Kidney epithelial cell (primary cell): Measurements from ENCODE around the gene CDC34. TPM values are rescaled to one million over a fixed set of nuclear protein-coding genes. Genes with fewer than 3 reads are reported as not detected.

ENCODE experiments used
- DNase-seq: peaks from one replicate; pipeline ENCODE4 v3.0.0-alpha.2; 2010; ENCODE audit warnings: low read depth
- H3K27me3 ChIP-seq: 2 replicates; pipeline ENCODE4 v1.6.0; 2011; ENCODE audit warnings: low read length; ENCODE audit not compliant: control insufficient read depth, insufficient read depth
- H3K36me3 ChIP-seq: 2 replicates; pipeline ENCODE4 v1.5.1; 2011; ENCODE audit warnings: low read length; ENCODE audit not compliant: control insufficient read depth, insufficient read depth
- H3K4me3 ChIP-seq: 2 replicates; pipeline ENCODE4 v1.5.1; 2011; ENCODE audit warnings: low read depth, mild to moderate bottlenecking, control low read depth, low read length
- CTCF ChIP-seq: IDR thresholded peaks from 2 replicates; pipeline ENCODE4 v1.5.1; 2011; ENCODE audit warnings: mild to moderate bottlenecking, moderate library complexity, low read length, control low read depth, inconsistent platforms; ENCODE audit not compliant: insufficient read depth, poor library complexity, severe bottlenecking
- total RNA-seq: library from RNA; depleted of rRNA; stranded (reverse); fragments of >200 nt; gene quantifications from 2 replicates; pipeline ENCODE4 v1.2.3, GENCODE V29; 2015

Gene CDC34
- total RNA-seq, 1 donor from 2014 or later = 194 TPM

- H3K36me3 ChIP-seq = peaks cover 1% of the 10 kb centered on the region
- TF ChIP-seq CTCF = no peak
- no peaks in the 10 kb centered on the region for H3K27me3 ChIP-seq
- no peak overlapping the region for H3K4me3 ChIP-seq
- DNase-seq = no peak
These were observed 8.0 kb downstream of the CDC34 start for GRCh38 chr19:539429-540030.

- Histone ChIP-seq H3K36me3 (peaks cover 1% of the 10 kb centered on the region), H3K27me3 (no peaks in the 10 kb centered on the region), H3K4me3 (no peak overlapping the region)
- no peak for DNase-seq
- no peak for TF ChIP-seq CTCF
These were observed 9.5 kb downstream of the CDC34 start for GRCh38 chr19:540867-541637.

DNA sequence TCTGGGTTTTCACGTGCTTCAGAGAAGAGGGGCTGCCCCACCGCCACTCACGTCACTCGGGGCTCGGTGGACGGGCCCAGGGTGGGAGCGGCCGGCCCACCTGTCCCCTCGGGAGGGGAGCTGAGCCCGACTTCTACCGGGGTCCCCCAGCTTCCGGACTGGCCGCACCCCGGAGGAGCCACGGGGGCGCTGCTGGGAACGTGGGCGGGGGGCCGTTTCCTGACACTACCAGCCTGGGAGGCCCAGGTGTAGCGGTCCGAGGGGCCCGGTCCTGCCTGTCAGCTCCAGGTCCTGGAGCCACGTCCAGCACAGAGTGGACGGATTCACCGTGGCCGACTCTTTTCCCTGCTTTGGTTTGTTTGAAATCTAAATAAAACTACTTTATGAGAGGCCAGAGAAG, 10.1 kb downstream of the CDC34 start:
- Histone ChIP-seq H3K36me3 (peaks cover 1% of the 10 kb centered on the region), H3K27me3 (no peaks in the 10 kb centered on the region), H3K4me3 (no peak overlapping the region)
- DNase-seq = no peak
- TF ChIP-seq CTCF = no peak

GRCh38 chr19:542173-542866, 10.8 kb downstream of the CDC34 start:
- H3K4me3 ChIP-seq = no peak overlapping the region
- TF ChIP-seq CTCF = no peak

GRCh38 chr19:543910-544608, 12.5 kb downstream of the CDC34 start, which contains the start of gene GZMM:
Gene GZMM, plus strand, starts transcription at chr19:544053. Its CDS starts 19 bp downstream, at chr19:544072.
- peaks cover 7% of the 10 kb centered on the region for H3K27me3 ChIP-seq
- DNase-seq = no peak
- H3K4me3 ChIP-seq = no peak within 1 kb of the TSS
- TF ChIP-seq CTCF = no peak
- peaks cover 1% of the 10 kb centered on the region for H3K36me3 ChIP-seq

More at GRCh38 chr19:542173-542866, 10.8 kb downstream of the CDC34 start:
- no peaks in the 10 kb centered on the region for H3K27me3 ChIP-seq
- H3K36me3 ChIP-seq = peaks cover 1% of the 10 kb centered on the region
- no peak for DNase-seq
